WTC11 (cell line): ENCODE measurements around the gene PTGS1.

Experiments
- ARID4B ChIP-seq: sonication (generic); formaldehyde crosslinking; IDR thresholded peaks from 2 replicates; pipeline ENCODE4 v1.8.0; 2023; ENCODE audit warnings: missing genetic modification reagents, mild to moderate bottlenecking, borderline replicate concordance
- ATF1 ChIP-seq: sonication (generic); formaldehyde crosslinking; IDR thresholded peaks from 2 replicates; pipeline ENCODE4 v1.8.1; 2023; ENCODE audit warnings: mild to moderate bottlenecking, moderate library complexity, missing genetic modification reagents
- ATF2 ChIP-seq: sonication (generic); formaldehyde crosslinking; IDR thresholded peaks from 2 replicates; pipeline ENCODE4 v1.8.1; 2022; ENCODE audit warnings: low read depth, missing genetic modification reagents, borderline replicate concordance
- CREB1 ChIP-seq: sonication (generic); formaldehyde crosslinking; IDR thresholded peaks from 2 replicates; pipeline ENCODE4 v1.8.0; 2023; ENCODE audit warnings: mild to moderate bottlenecking, missing genetic modification reagents
- CTCF ChIP-seq: fragments of 200-600 bp; IDR thresholded peaks from 2 replicates; pipeline ENCODE4 v1.8.0; 2022; ENCODE audit warnings: antibody characterized with exemption
- E2F1 ChIP-seq: sonication (generic); formaldehyde crosslinking; IDR thresholded peaks from 2 replicates; pipeline ENCODE4 v1.8.0; 2022; ENCODE audit warnings: mild to moderate bottlenecking, missing genetic modification reagents
- KAT7 ChIP-seq: sonication (generic); formaldehyde crosslinking; IDR thresholded peaks from 2 replicates; pipeline ENCODE4 v1.8.1; 2023; ENCODE audit warnings: missing genetic modification reagents, mild to moderate bottlenecking, borderline replicate concordance
- MAX ChIP-seq: sonication (generic); formaldehyde crosslinking; IDR thresholded peaks from 2 replicates; pipeline ENCODE4 v1.8.0; 2022; ENCODE audit warnings: mild to moderate bottlenecking, missing genetic modification reagents
- NFYB ChIP-seq: sonication (generic); formaldehyde crosslinking; conservative IDR thresholded peaks from 2 replicates; pipeline ENCODE4 v1.8.0; 2022; ENCODE audit warnings: low read depth, missing genetic modification reagents
- TCF7 ChIP-seq: sonication (generic); formaldehyde crosslinking; IDR thresholded peaks from 2 replicates; pipeline ENCODE4 v1.8.0; 2022; ENCODE audit warnings: mild to moderate bottlenecking, low read depth, missing genetic modification reagents, moderate library complexity
- TEAD1 ChIP-seq: sonication (generic); formaldehyde crosslinking; IDR thresholded peaks from 2 replicates; pipeline ENCODE4 v1.8.0; 2022; ENCODE audit warnings: mild to moderate bottlenecking, missing genetic modification reagents
- ZNF138 ChIP-seq: sonication (generic); formaldehyde crosslinking; conservative IDR thresholded peaks from 2 replicates; pipeline ENCODE4 v1.8.1; 2022; ENCODE audit warnings: mild to moderate bottlenecking, moderate library complexity, missing genetic modification reagents

- no peak for TF ChIP-seq ARID4B (CRISPR knock-in tag)
- TF ChIP-seq CTCF: no peak
- TF ChIP-seq MAX: no peak
- no peak for TF ChIP-seq KAT7 (CRISPR knock-in tag)
- TF ChIP-seq E2F1: no peak
- TF ChIP-seq CREB1 (CRISPR knock-in tag): no peak
- no peak for TF ChIP-seq NFYB (CRISPR knock-in tag)
- no peak for TF ChIP-seq TEAD1 (CRISPR knock-in tag)
- TF ChIP-seq ZNF138 (CRISPR knock-in tag): no peak
- TF ChIP-seq ATF1: no peak
- TF ChIP-seq TCF7 (CRISPR knock-in tag): no peak
- no peak for TF ChIP-seq ATF2 (CRISPR knock-in tag)
Observed at GRCh38 chr9:122337556-122337929, 33.3 kb upstream of the PTGS1 start.
